Stimulated activated CD4-positive, alpha-beta T cell treated with anti-CD3 and anti-CD28 coated beads, TNF-alpha, amount 100 ng/mL, for 48 hours (primary cell): ENCODE measurements around the gene TSSK3.
"Not testable (repeated sequence)": the region's sequence is repeated elsewhere in the genome, so short reads cannot be mapped to it uniquely, and the experiment has no call there.

Experiments
- DNase-seq, 3 donors: peaks; one replicate each; pipeline ENCODE4 v3.0.0-alpha.2; 2020; ENCODE audit warnings: low read depth in 3 of 3

TSSK3 gene

GRCh38 chr1:32363713-32364112, 1.4 kb downstream of the TSSK3 start:
- no peak for DNase-seq

- DNase-seq = no peak
Observed at GRCh38 chr1:32364836-32365235, 2.5 kb downstream of the TSSK3 start.

GRCh38 chr1:32365445-32365844, 3.1 kb downstream of the TSSK3 start:
- DNase-seq = no peak

GRCh38 chr1:32367912-32368635, 5.7 kb downstream of the TSSK3 start:
- no peak for DNase-seq

- no peak for DNase-seq
Observed at GRCh38 chr1:32372149-32372756, 9.9 kb downstream of the TSSK3 start.

- DNase-seq = no peak
Observed at GRCh38 chr1:32373996-32374592, 11.8 kb downstream of the TSSK3 start.

- no peak for DNase-seq
Observed at GRCh38 chr1:32376199-32376598, 13.9 kb downstream of the TSSK3 start.

- DNase-seq = no peak
Observed at GRCh38 chr1:32377541-32378220, 15.3 kb downstream of the TSSK3 start.

- no peak for DNase-seq
Observed at GRCh38 chr1:32380057-32380456, 17.7 kb downstream of the TSSK3 start.

GRCh38 chr1:32386676-32387392, 24.5 kb downstream of the TSSK3 start:
- no peak for DNase-seq

- DNase-seq = no peak
Observed at GRCh38 chr1:32388641-32389040, 26.3 kb downstream of the TSSK3 start.

GRCh38 chr1:32390904-32391870, 28.8 kb downstream of the TSSK3 start:
- DNase-seq = no peak

GRCh38 chr1:32392325-32392724, 30.0 kb downstream of the TSSK3 start:
- DNase-seq = no peak

- no peak for DNase-seq
Observed at GRCh38 chr1:32393136-32393535, 30.8 kb downstream of the TSSK3 start.

- peak in 1 of 3 donors; percentile 31 for DNase-seq
Observed at GRCh38 chr1:32393832-32394140, 31.4 kb downstream of the TSSK3 start.

- DNase-seq = peak; percentile 97 to 98 (median 97)
Observed at GRCh38 chr1:32394141-32394889, 32.0 kb downstream of the TSSK3 start, which contains the start of gene BSDC1. TSS of gene BSDC1 (minus strand) at chr1:32394441. CDS start at chr1:32394414, 27 bp downstream.

- DNase-seq = no peak
Observed at GRCh38 chr1:32394890-32395432, 32.6 kb downstream of the TSSK3 start.

GRCh38 chr1:32396524-32396923, 34.2 kb downstream of the TSSK3 start:
- not testable (repeated sequence) for DNase-seq

GRCh38 chr1:32398401-32398800, 36.1 kb downstream of the TSSK3 start:
- DNase-seq = no peak

- DNase-seq = no peak
Observed at GRCh38 chr1:32399843-32400242, 37.5 kb downstream of the TSSK3 start.
